IMR-90 (cell line): ENCODE data around the gene FGFBP2.

Experiments
- CHD1 ChIP-seq: IDR thresholded peaks from 2 replicates; pipeline ENCODE4 v1.6.1; 2012; ENCODE audit warnings: low read depth, low read length, improper control_type of control experiment
- CTCF ChIP-seq: conservative IDR thresholded peaks from 2 replicates; pipeline ENCODE4 v1.5.1; 2012; ENCODE audit warnings: mild to moderate bottlenecking, low read depth, low read length, improper control_type of control experiment
- POLR2A ChIP-seq: IDR thresholded peaks from 2 replicates; pipeline ENCODE4 v1.6.1; 2012; ENCODE audit warnings: mild to moderate bottlenecking, low read depth, low read length
- SMC3 ChIP-seq: fragments of 150-350 bp; IDR thresholded peaks from 2 replicates; pipeline ENCODE4 v1.6.1; 2016; ENCODE audit warnings: low read depth, mild to moderate bottlenecking, antibody characterized with exemption, low read length, moderate library complexity
- TF ChIP-seq, protein P1 (sequence below): fragments of 150-350 bp; IDR thresholded peaks from 2 replicates; pipeline ENCODE4 v1.6.1; 2017; ENCODE audit warnings: mild to moderate bottlenecking, antibody characterized with exemption, low read length, low read depth
- TF ChIP-seq, protein P2 (sequence below): fragments of 150-350 bp; IDR thresholded peaks from 2 replicates; pipeline ENCODE4 v1.6.1; 2016; ENCODE audit warnings: low read depth, mild to moderate bottlenecking, low read length, moderate library complexity, borderline replicate concordance

DNA sequence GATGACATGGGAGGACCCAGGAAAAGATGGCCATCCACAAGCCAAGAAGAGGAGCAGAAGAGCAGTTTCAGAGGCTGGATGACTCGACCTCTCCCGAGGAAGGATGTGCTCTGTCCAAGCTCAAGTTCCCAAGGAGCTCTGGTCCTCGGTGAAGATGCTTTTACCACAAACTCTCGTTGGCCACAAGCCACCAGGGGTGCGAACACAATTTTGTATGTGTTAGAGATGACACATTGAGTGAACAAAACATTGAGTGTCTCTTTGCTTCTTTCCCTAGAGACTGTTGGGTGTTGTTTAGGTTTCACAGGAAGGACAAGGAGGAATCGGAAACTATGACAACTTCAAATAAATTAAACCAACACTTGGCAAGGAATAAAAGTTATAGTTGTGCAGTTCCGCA lies 50.7 kb downstream of the FGFBP2 start:
- no peak for TF ChIP-seq CTCF
- no peak for TF ChIP-seq POLR2A
- TF ChIP-seq, protein P1, sequence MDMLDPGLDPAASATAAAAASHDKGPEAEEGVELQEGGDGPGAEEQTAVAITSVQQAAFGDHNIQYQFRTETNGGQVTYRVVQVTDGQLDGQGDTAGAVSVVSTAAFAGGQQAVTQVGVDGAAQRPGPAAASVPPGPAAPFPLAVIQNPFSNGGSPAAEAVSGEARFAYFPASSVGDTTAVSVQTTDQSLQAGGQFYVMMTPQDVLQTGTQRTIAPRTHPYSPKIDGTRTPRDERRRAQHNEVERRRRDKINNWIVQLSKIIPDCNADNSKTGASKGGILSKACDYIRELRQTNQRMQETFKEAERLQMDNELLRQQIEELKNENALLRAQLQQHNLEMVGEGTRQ = no peak
- no peak for TF ChIP-seq CHD1
- TF ChIP-seq, protein P2, sequence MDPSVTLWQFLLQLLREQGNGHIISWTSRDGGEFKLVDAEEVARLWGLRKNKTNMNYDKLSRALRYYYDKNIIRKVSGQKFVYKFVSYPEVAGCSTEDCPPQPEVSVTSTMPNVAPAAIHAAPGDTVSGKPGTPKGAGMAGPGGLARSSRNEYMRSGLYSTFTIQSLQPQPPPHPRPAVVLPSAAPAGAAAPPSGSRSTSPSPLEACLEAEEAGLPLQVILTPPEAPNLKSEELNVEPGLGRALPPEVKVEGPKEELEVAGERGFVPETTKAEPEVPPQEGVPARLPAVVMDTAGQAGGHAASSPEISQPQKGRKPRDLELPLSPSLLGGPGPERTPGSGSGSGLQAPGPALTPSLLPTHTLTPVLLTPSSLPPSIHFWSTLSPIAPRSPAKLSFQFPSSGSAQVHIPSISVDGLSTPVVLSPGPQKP = no peak
- no peak for TF ChIP-seq SMC3
